GM12878 (cell line): ENCODE results near the gene GNB2. TPM values are rescaled to one million over a fixed set of nuclear protein-coding genes. Genes with fewer than 3 reads are reported as not detected.

ENCODE experiments used
- polyA plus RNA-seq, 11 experiments: library from polyadenylated mRNA; depleted of rRNA in 4 of 11; unstranded in 6 of 11; stranded (reverse) in 5 of 11; fragments of >200 nt; fragmentation: Nextera tagmentation in 4 of 11; fragmentation: Illumina TruSeq in 1 of 11; extraction: Ambion mirVana in 4 of 11; extraction: Trizol in 1 of 11; gene quantifications; 1 replicate in 1 of 11; 2 replicates in 10 of 11; pipeline versions ENCODE4 v1.2.1 to v1.2.3, GENCODE V29; 2011 to 2016; ENCODE audit warnings: inconsistent platforms in 2 of 11, missing spikeins in 2 of 11, low read depth in 1 of 11
- total RNA-seq, 4 experiments: library from RNA; depleted of rRNA in 3 of 4; stranded (reverse); fragments of >200 nt in 3 of 4; fragmentation: Illumina TruSeq in 1 of 4; extraction: Trizol in 1 of 4; gene quantifications; 2 replicates each; pipeline versions ENCODE4 v1.2.1 to v1.2.3, GENCODE V29; 2013 to 2021

GNB2 gene
- total and polyA plus RNA-seq, 10 of the 15 experiments (the other 5 are each of a cell fraction or from before 2014, with no cell fraction given) = 0.35 to 175 (median 59.7) TPM

Other genes with a start within 250 kb of the GNB2 start
Only the 7 nearest of the 24 such genes appear.
- 4.4 and 6.7 TPM in 2 replicates for gene MOSPD3, start 61.2 kb upstream of the GNB2 start, total RNA-seq (2014; rRNA removed)
- gene MOSPD3, start 61.2 kb upstream of the GNB2 start, total RNA-seq (2014; rRNA removed; fragmentation: Illumina TruSeq; extraction: Trizol) = 1.8 and 2.6 TPM in 2 replicates
- gene MOSPD3, start 61.2 kb upstream of the GNB2 start, total RNA-seq (2021) = 7.7 and 7.8 TPM in 2 replicates
- 0.71 and 1.7 TPM in 2 replicates for gene MOSPD3, start 61.2 kb upstream of the GNB2 start, polyA plus RNA-seq (2011; rRNA removed)
- 1.2 and 2.9 TPM in 2 replicates for gene MOSPD3, start 61.2 kb upstream of the GNB2 start, polyA plus RNA-seq (2014; fragmentation: Illumina TruSeq; extraction: Trizol)
- gene MOSPD3, start 61.2 kb upstream of the GNB2 start, polyA plus RNA-seq (2014; fragmentation: Nextera tagmentation; extraction: Ambion mirVana) = 1 to 10 TPM in 1 of 2 experiments, under 1 TPM in 1; 0.61 to 1.2 TPM
- gene MOSPD3, start 61.2 kb upstream of the GNB2 start, polyA plus RNA-seq (2014; rRNA removed) = 5.3 and 9.0 TPM in 2 replicates
- 10 to 100 TPM in 1 of 2 experiments, 1 to 10 TPM in 1; 9.3 to 13.6 TPM for gene MOSPD3, start 61.2 kb upstream of the GNB2 start, polyA plus RNA-seq (2016; fragmentation: Nextera tagmentation; extraction: Ambion mirVana)
- 2.3 and 2.9 TPM in 2 replicates for gene TFR2, start 32.2 kb upstream of the GNB2 start, total RNA-seq (2014; rRNA removed)
- gene TFR2, start 32.2 kb upstream of the GNB2 start, total RNA-seq (2014; rRNA removed; fragmentation: Illumina TruSeq; extraction: Trizol) = 0.67 and 0.69 TPM in 2 replicates
- gene TFR2, start 32.2 kb upstream of the GNB2 start, total RNA-seq (2021) = 4.2 and 7.2 TPM in 2 replicates
- gene TFR2, start 32.2 kb upstream of the GNB2 start, polyA plus RNA-seq (2011; rRNA removed) = 0.07 and 0.30 TPM in 2 replicates
- 0.90 and 1.5 TPM in 2 replicates for gene TFR2, start 32.2 kb upstream of the GNB2 start, polyA plus RNA-seq (2014; fragmentation: Illumina TruSeq; extraction: Trizol)
- gene TFR2, start 32.2 kb upstream of the GNB2 start, polyA plus RNA-seq (2014; fragmentation: Nextera tagmentation; extraction: Ambion mirVana) = under 1 TPM; 0.32 to 0.33 TPM
- gene TFR2, start 32.2 kb upstream of the GNB2 start, polyA plus RNA-seq (2014; rRNA removed) = 3.3 and 4.7 TPM in 2 replicates
- gene TFR2, start 32.2 kb upstream of the GNB2 start, polyA plus RNA-seq (2016; fragmentation: Nextera tagmentation; extraction: Ambion mirVana) = 1 to 10 TPM; 2.2 to 2.8 TPM
- not detected in 2 replicates for gene ACTL6B, start 17.3 kb upstream of the GNB2 start, total RNA-seq (2014; rRNA removed)
- not detected in 2 replicates for gene ACTL6B, start 17.3 kb upstream of the GNB2 start, total RNA-seq (2014; rRNA removed; fragmentation: Illumina TruSeq; extraction: Trizol)
- not detected in 2 replicates for gene ACTL6B, start 17.3 kb upstream of the GNB2 start, total RNA-seq (2021)
- gene ACTL6B, start 17.3 kb upstream of the GNB2 start, polyA plus RNA-seq (2011; rRNA removed) = not detected in 2 replicates
- not detected in 2 replicates for gene ACTL6B, start 17.3 kb upstream of the GNB2 start, polyA plus RNA-seq (2014; fragmentation: Illumina TruSeq; extraction: Trizol)
- not detected for gene ACTL6B, start 17.3 kb upstream of the GNB2 start, polyA plus RNA-seq (2014; fragmentation: Nextera tagmentation; extraction: Ambion mirVana)
- not detected in 2 replicates for gene ACTL6B, start 17.3 kb upstream of the GNB2 start, polyA plus RNA-seq (2014; rRNA removed)
- gene ACTL6B, start 17.3 kb upstream of the GNB2 start, polyA plus RNA-seq (2016; fragmentation: Nextera tagmentation; extraction: Ambion mirVana) = not detected
- gene GIGYF1, start 20.5 kb downstream of the GNB2 start, total RNA-seq (2014; rRNA removed) = 15.9 and 17.2 TPM in 2 replicates
- 8.6 and 9.3 TPM in 2 replicates for gene GIGYF1, start 20.5 kb downstream of the GNB2 start, total RNA-seq (2014; rRNA removed; fragmentation: Illumina TruSeq; extraction: Trizol)
- 44.2 and 47.2 TPM in 2 replicates for gene GIGYF1, start 20.5 kb downstream of the GNB2 start, total RNA-seq (2021)
- 3.4 and 5.1 TPM in 2 replicates for gene GIGYF1, start 20.5 kb downstream of the GNB2 start, polyA plus RNA-seq (2011; rRNA removed)
- 5.8 and 10.4 TPM in 2 replicates for gene GIGYF1, start 20.5 kb downstream of the GNB2 start, polyA plus RNA-seq (2014; fragmentation: Illumina TruSeq; extraction: Trizol)
- under 1 TPM; 0.31 to 0.79 TPM for gene GIGYF1, start 20.5 kb downstream of the GNB2 start, polyA plus RNA-seq (2014; fragmentation: Nextera tagmentation; extraction: Ambion mirVana)
- 27.7 and 36.7 TPM in 2 replicates for gene GIGYF1, start 20.5 kb downstream of the GNB2 start, polyA plus RNA-seq (2014; rRNA removed)
- 10 to 100 TPM in 1 of 2 experiments, 1 to 10 TPM in 1; 9.7 to 10.1 TPM for gene GIGYF1, start 20.5 kb downstream of the GNB2 start, polyA plus RNA-seq (2016; fragmentation: Nextera tagmentation; extraction: Ambion mirVana)
- gene POP7, start 32.4 kb downstream of the GNB2 start, total RNA-seq (2014; rRNA removed) = 89.4 and 100 TPM in 2 replicates
- gene POP7, start 32.4 kb downstream of the GNB2 start, total RNA-seq (2014; rRNA removed; fragmentation: Illumina TruSeq; extraction: Trizol) = 42.8 and 44.7 TPM in 2 replicates
- gene POP7, start 32.4 kb downstream of the GNB2 start, total RNA-seq (2021) = 58.8 and 62.7 TPM in 2 replicates
- gene POP7, start 32.4 kb downstream of the GNB2 start, polyA plus RNA-seq (2011; rRNA removed) = 24.5 and 36.0 TPM in 2 replicates
- 8.6 and 19.7 TPM in 2 replicates for gene POP7, start 32.4 kb downstream of the GNB2 start, polyA plus RNA-seq (2014; fragmentation: Illumina TruSeq; extraction: Trizol)
- gene POP7, start 32.4 kb downstream of the GNB2 start, polyA plus RNA-seq (2014; fragmentation: Nextera tagmentation; extraction: Ambion mirVana) = 10 to 100 TPM; 12.1 to 37.9 TPM
- 116 and 132 TPM in 2 replicates for gene POP7, start 32.4 kb downstream of the GNB2 start, polyA plus RNA-seq (2014; rRNA removed)
- gene POP7, start 32.4 kb downstream of the GNB2 start, polyA plus RNA-seq (2016; fragmentation: Nextera tagmentation; extraction: Ambion mirVana) = 100 to 1,000 TPM; 143 to 148 TPM
- not detected in 2 replicates for gene EPO, start 46.7 kb downstream of the GNB2 start, total RNA-seq (2014; rRNA removed)
- not detected in 2 replicates for gene EPO, start 46.7 kb downstream of the GNB2 start, total RNA-seq (2014; rRNA removed; fragmentation: Illumina TruSeq; extraction: Trizol)
- gene EPO, start 46.7 kb downstream of the GNB2 start, total RNA-seq (2021) = 0.16 TPM in 1 of 2 replicates, not detected in the other
- not detected in 2 replicates for gene EPO, start 46.7 kb downstream of the GNB2 start, polyA plus RNA-seq (2011; rRNA removed)
- 0.06 TPM in 1 of 2 replicates, not detected in the other for gene EPO, start 46.7 kb downstream of the GNB2 start, polyA plus RNA-seq (2014; fragmentation: Illumina TruSeq; extraction: Trizol)
- not detected for gene EPO, start 46.7 kb downstream of the GNB2 start, polyA plus RNA-seq (2014; fragmentation: Nextera tagmentation; extraction: Ambion mirVana)
- gene EPO, start 46.7 kb downstream of the GNB2 start, polyA plus RNA-seq (2014; rRNA removed) = 0.19 and 0.22 TPM in 2 replicates
- gene EPO, start 46.7 kb downstream of the GNB2 start, polyA plus RNA-seq (2016; fragmentation: Nextera tagmentation; extraction: Ambion mirVana) = not detected
- gene ZAN, start 59.9 kb downstream of the GNB2 start, total RNA-seq (2014; rRNA removed) = not detected in 2 replicates
- gene ZAN, start 59.9 kb downstream of the GNB2 start, total RNA-seq (2014; rRNA removed; fragmentation: Illumina TruSeq; extraction: Trizol) = not detected in 2 replicates
- gene ZAN, start 59.9 kb downstream of the GNB2 start, total RNA-seq (2021) = not detected in 2 replicates
- not detected in 2 replicates for gene ZAN, start 59.9 kb downstream of the GNB2 start, polyA plus RNA-seq (2011; rRNA removed)
- not detected in 2 replicates for gene ZAN, start 59.9 kb downstream of the GNB2 start, polyA plus RNA-seq (2014; fragmentation: Illumina TruSeq; extraction: Trizol)
- not detected for gene ZAN, start 59.9 kb downstream of the GNB2 start, polyA plus RNA-seq (2014; fragmentation: Nextera tagmentation; extraction: Ambion mirVana)
- not detected in 2 replicates for gene ZAN, start 59.9 kb downstream of the GNB2 start, polyA plus RNA-seq (2014; rRNA removed)
- gene ZAN, start 59.9 kb downstream of the GNB2 start, polyA plus RNA-seq (2016; fragmentation: Nextera tagmentation; extraction: Ambion mirVana) = not detected